ENCODE data around the gene KRTAP13-2. TPM values are rescaled to one million over a fixed set of nuclear protein-coding genes. Genes with fewer than 3 reads are reported as not detected.

The KRTAP13-2 gene, protein sequence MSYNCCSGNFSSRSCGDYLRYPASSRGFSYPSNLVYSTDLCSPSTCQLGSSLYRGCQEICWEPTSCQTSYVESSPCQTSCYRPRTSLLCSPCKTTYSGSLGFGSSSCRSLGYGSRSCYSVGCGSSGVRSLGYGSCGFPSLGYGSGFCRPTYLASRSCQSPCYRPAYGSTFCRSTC
- polyA plus RNA-seq (2013, experiment 1 of 2), result not detected
- not detected for polyA plus RNA-seq (2013, experiment 2 of 2)

DNA sequence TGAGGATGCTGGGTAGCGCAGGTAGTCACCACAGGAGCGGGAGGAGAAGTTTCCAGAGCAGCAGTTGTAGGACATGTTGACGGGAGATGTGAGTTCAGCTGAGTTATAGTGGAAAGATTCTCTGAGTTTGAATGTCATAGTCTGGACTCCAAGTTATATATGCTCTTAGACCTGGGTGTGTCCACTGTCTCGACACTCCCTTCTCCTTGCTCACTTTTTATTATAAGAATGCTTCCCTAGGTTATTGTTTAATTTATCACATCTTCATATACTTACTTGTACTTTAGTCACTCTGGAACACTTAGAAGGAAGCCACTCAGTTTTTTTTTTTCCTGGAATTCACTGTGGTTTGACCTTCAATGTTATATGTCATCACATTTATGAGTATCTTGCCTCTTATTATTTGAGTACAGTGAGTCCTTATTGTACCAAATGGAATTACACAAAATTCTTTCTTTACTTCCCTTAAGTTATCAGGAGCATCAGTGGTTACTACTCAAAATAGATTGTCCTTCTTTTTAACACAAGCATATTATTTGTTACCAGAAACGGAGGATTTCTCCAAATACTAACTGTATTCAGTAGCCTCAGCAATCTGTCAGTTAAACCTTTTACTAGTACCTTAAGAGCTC lies at the start of gene KRTAP13-2:
TSS of gene KRTAP13-2 (minus strand) at position 133 of the 632 bp plus-strand sequence. CDS start at position 75, 58 bp downstream.
- no peaks in the 10 kb centered on the region for H3K9me3 ChIP-seq (ENCODE audit: control insufficient read depth, low read length)
- H3K4me1 ChIP-seq (ENCODE audit: control insufficient read depth, insufficient read depth, low read length, poor library complexity, severe bottlenecking), result no peaks in the 10 kb centered on the region
- H3K27ac ChIP-seq (ENCODE audit: low read depth, low read length, severe bottlenecking), result no peak within 1 kb of the TSS
- H3K36me3 ChIP-seq (ENCODE audit: control insufficient read depth, insufficient read depth, low read length), result no peaks in the 10 kb centered on the region
- H3K4me3 ChIP-seq (ENCODE audit: extremely low read depth, insufficient read depth, low read length, poor library complexity, severe bottlenecking), result no peak within 1 kb of the TSS
- 93 to 100% methylated on average over 2 to 3 of the region's 5 CpGs for WGBS, 2 experiments (ENCODE audit: insufficient coverage in 2 of 2)

DNA sequence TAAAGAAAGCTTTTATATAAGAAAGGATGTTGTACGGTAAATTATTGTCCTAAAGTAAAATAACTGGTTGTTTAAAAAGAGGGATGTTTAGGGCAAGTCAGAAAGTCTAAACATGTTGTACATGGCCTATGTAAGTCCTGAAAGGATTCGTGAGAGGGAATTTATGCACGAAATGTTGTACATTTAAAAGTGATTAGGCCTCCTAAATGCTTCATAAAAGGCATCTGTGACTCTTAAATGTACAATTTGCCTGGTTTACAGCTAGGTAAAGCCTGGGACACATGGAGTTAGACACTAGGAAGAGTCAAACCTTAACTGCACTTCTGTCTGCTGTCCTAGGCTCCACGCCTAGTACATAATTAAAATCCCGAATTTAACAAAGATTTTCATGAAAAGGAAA lies 43.9 kb upstream of the KRTAP13-2 start:
- Histone ChIP-seq H3K36me3 (ENCODE audit: control insufficient read depth, insufficient read depth, low read length) (no peaks in the 10 kb centered on the region), H3K27ac (ENCODE audit: low read depth, low read length, severe bottlenecking) (no peak overlapping the region), H3K9me3 (ENCODE audit: control insufficient read depth, low read length) (no peaks in the 10 kb centered on the region), H3K4me3 (ENCODE audit: extremely low read depth, insufficient read depth, low read length, poor library complexity, severe bottlenecking) (no peak overlapping the region), H3K4me1 (ENCODE audit: control insufficient read depth, insufficient read depth, low read length, poor library complexity, severe bottlenecking) (no peaks in the 10 kb centered on the region)
- 85 to 100% methylated on average over 3 of the region's 5 CpGs for WGBS, 2 experiments (ENCODE audit: insufficient coverage in 2 of 2)

DNA sequence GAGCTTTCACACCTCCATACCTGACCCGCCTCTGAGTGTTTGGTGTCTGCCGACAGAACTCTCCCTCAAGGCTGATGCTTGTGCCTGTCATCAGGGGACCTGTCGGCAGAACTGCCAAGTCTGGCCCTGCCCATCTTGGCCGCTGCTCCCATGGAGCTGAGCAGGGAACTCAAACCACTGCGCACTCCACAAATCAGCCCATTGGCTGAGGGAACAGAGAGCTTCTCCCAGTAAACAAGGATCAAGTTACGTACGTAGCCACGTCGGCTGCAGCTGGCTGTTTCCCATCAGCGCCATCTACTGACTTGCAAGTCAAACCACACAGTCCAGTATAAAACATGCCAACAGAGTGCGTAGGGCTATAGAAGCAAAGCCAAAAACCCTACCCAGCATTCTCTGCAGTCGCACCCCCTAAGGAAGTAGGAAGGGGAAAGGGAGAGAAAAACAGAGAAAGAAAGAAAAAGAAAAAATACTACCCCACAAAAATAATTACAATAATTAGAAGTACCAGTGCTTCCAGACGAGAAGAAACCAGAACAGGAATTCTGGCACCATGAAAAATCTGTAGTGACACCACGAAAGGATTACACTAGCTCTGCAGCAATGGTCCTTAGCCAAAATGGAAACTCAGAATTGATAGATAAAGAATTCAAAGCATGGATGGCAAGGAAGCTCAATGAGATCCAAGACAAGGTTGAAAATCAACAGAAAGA lies 36.9 kb upstream of the KRTAP13-2 start:
- no peaks in the 10 kb centered on the region for H3K36me3 ChIP-seq (ENCODE audit: control insufficient read depth, insufficient read depth, low read length)
- H3K4me3 ChIP-seq (ENCODE audit: extremely low read depth, insufficient read depth, low read length, poor library complexity, severe bottlenecking), result no peak overlapping the region
- no peaks in the 10 kb centered on the region for H3K4me1 ChIP-seq (ENCODE audit: control insufficient read depth, insufficient read depth, low read length, poor library complexity, severe bottlenecking)
- H3K27ac ChIP-seq (ENCODE audit: low read depth, low read length, severe bottlenecking), result no peak overlapping the region
- 23 to 26% methylated on average over 11 of the region's 14 CpGs for WGBS, 2 experiments (ENCODE audit: insufficient coverage in 2 of 2)
- peaks cover 4% of the 10 kb centered on the region for H3K9me3 ChIP-seq (ENCODE audit: control insufficient read depth, low read length)

DNA sequence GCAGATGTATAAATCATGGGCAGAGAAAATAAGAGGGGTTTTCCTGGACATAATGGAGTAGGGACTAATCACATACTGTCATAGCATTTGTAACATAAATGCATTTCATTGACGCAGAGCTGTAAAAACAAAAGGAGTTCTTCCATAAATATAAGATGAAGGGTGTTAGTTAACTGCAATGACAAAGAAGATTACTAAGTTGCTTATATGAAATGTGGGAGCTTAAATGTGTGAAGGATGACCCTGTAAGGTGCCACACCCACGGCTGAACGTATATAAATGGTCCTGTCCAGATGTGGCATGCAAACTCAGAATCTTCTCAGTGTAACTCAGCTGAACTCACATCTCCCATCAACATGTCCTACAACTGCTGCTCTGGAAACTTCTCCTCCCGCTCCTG lies 23.7 kb upstream of the KRTAP13-2 start, which contains the start of gene KRTAP13-1:
TSS of gene KRTAP13-1 (plus strand) at position 301 of the 400 bp plus-strand sequence. CDS start at position 357, 56 bp downstream.
- Histone ChIP-seq H3K36me3 (ENCODE audit: control insufficient read depth, insufficient read depth, low read length) (no peaks in the 10 kb centered on the region), H3K4me1 (ENCODE audit: control insufficient read depth, insufficient read depth, low read length, poor library complexity, severe bottlenecking) (no peaks in the 10 kb centered on the region), H3K4me3 (ENCODE audit: extremely low read depth, insufficient read depth, low read length, poor library complexity, severe bottlenecking) (no peak within 1 kb of the TSS), H3K27ac (ENCODE audit: low read depth, low read length, severe bottlenecking) (no peak within 1 kb of the TSS), H3K9me3 (ENCODE audit: control insufficient read depth, low read length) (peaks cover 2% of the 10 kb centered on the region)
- 79 to 92% methylated on average over 3 of the region's 4 CpGs for WGBS, 2 experiments (ENCODE audit: insufficient coverage in 2 of 2)

DNA sequence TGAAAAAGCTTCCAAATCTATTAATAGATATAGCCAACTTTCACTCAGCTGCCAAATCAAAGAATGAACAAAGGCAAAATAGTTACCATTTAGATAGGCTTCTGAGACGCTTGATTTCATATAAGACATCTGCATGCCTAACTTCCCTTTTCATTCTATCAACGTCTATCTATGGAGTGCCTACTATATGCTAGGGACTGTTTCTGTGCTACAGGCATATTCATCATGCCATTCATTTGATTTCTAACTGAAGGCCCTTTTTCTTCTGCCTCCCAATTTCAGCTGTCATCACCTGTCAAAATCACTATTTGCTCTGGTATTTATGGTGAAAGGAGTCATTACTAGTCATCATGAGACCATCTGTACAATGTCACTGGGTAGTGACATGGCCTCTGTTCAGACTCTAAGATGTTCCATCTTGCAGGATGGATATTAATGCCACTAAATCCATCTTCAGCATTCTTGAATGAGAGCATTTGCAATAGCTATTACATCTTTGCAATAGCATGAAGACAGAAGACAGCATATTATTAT lies 19.5 kb upstream of the KRTAP13-2 start:
- WGBS, 2 experiments (ENCODE audit: insufficient coverage in 2 of 2), result 67 to 88% methylated on average over 1 to 2 of the region's 2 CpGs
- H3K36me3 ChIP-seq (ENCODE audit: control insufficient read depth, insufficient read depth, low read length), result no peaks in the 10 kb centered on the region
- H3K27ac ChIP-seq (ENCODE audit: low read depth, low read length, severe bottlenecking), result no peak overlapping the region
- peaks cover 7% of the 10 kb centered on the region for H3K9me3 ChIP-seq (ENCODE audit: control insufficient read depth, low read length)
- H3K4me1 ChIP-seq (ENCODE audit: control insufficient read depth, insufficient read depth, low read length, poor library complexity, severe bottlenecking), result no peaks in the 10 kb centered on the region
- no peak overlapping the region for H3K4me3 ChIP-seq (ENCODE audit: extremely low read depth, insufficient read depth, low read length, poor library complexity, severe bottlenecking)

DNA sequence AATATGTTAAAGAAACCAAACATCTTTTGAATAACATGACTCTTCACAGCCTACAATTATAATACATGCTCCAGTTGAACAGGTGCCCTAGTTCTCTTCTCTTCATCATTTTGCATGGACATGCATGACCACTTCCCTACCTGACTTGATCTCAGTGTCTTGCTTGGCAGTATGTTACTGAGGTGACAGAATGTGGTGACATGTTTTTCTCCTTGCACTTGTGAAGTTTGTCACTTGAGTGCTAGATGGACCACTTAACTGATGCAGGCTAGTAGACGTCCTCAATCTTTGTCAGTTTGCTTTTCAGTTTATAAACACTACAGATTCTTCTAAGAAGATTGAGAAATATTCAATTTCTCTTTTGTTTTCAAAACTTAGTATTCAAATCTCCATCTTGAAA lies 10.1 kb upstream of the KRTAP13-2 start:
- Histone ChIP-seq H3K27ac (ENCODE audit: low read depth, low read length, severe bottlenecking) (no peak overlapping the region), H3K4me1 (ENCODE audit: control insufficient read depth, insufficient read depth, low read length, poor library complexity, severe bottlenecking) (no peaks in the 10 kb centered on the region), H3K9me3 (ENCODE audit: control insufficient read depth, low read length) (no peaks in the 10 kb centered on the region), H3K36me3 (ENCODE audit: control insufficient read depth, insufficient read depth, low read length) (no peaks in the 10 kb centered on the region), H3K4me3 (ENCODE audit: extremely low read depth, insufficient read depth, low read length, poor library complexity, severe bottlenecking) (no peak overlapping the region)
- WGBS, 2 experiments (ENCODE audit: insufficient coverage in 2 of 2), result no CpG with 5 or more reads among the region's 1 CpG

DNA sequence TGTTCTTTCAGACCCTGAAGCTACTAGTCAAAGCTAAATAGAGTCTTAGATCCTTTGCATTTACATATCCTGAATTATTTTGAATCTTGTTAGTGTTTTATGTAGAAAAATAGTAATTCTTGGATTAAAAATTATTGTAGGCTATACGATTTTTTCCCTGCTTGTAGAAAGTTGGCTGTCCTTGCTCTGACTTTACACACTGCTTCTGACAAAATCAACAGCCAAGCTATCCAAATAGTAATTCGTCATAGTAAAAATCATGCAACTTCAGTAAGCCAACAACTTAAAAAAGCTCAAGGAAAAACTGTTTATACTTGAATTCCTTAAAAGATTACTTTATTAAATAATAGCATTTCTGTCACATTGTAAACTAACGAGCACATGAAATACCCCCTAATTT lies 16.2 kb downstream of the KRTAP13-2 start:
- Histone ChIP-seq H3K27ac (ENCODE audit: low read depth, low read length, severe bottlenecking) (no peak overlapping the region), H3K4me3 (ENCODE audit: extremely low read depth, insufficient read depth, low read length, poor library complexity, severe bottlenecking) (no peak overlapping the region), H3K9me3 (ENCODE audit: control insufficient read depth, low read length) (no peaks in the 10 kb centered on the region), H3K4me1 (ENCODE audit: control insufficient read depth, insufficient read depth, low read length, poor library complexity, severe bottlenecking) (no peaks in the 10 kb centered on the region), H3K36me3 (ENCODE audit: control insufficient read depth, insufficient read depth, low read length) (no peaks in the 10 kb centered on the region)
- WGBS, 2 experiments (ENCODE audit: insufficient coverage in 2 of 2), result no CpG with 5 or more reads among the region's 3 CpGs

DNA sequence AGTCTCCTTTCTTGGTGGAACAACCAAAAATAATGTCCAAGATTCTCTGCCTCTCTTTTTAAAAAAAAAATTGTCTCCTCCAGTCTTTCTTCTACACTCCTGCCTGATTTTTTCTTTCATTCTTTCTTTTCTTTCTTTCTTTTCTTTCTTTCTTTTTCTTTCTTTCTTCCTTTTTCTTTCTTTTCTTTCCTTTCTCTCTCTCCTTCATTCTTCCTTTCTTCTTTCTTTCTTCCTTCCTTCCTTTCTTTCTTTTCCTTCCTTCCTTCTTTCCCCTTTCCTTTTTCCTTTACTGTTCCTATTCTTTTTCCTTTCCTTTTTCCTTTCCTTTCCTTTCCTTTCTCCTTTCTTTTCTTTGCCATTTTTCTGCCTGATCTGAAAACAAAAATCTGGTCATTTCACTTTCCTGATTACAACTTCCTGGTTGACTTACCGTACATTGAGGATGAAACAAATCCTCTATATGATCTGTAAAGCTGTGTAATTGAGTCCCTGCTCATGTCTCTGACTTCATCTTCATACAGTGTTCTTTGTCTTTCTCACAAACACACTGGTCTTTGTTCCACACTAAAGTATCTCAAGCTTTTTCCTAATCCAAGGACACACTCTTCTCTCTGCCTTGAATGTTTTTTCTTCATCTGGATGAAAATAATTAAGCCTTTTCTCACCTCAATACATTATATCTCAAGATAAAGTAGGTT lies 17.6 kb downstream of the KRTAP13-2 start:
- Histone ChIP-seq H3K27ac (ENCODE audit: low read depth, low read length, severe bottlenecking) (no peak overlapping the region), H3K4me1 (ENCODE audit: control insufficient read depth, insufficient read depth, low read length, poor library complexity, severe bottlenecking) (no peaks in the 10 kb centered on the region), H3K9me3 (ENCODE audit: control insufficient read depth, low read length) (no peaks in the 10 kb centered on the region), H3K36me3 (ENCODE audit: control insufficient read depth, insufficient read depth, low read length) (no peaks in the 10 kb centered on the region), H3K4me3 (ENCODE audit: extremely low read depth, insufficient read depth, low read length, poor library complexity, severe bottlenecking) (no peak overlapping the region)
- no CpG with 5 or more reads among the region's 1 CpG for WGBS, 2 experiments (ENCODE audit: insufficient coverage in 2 of 2)

DNA sequence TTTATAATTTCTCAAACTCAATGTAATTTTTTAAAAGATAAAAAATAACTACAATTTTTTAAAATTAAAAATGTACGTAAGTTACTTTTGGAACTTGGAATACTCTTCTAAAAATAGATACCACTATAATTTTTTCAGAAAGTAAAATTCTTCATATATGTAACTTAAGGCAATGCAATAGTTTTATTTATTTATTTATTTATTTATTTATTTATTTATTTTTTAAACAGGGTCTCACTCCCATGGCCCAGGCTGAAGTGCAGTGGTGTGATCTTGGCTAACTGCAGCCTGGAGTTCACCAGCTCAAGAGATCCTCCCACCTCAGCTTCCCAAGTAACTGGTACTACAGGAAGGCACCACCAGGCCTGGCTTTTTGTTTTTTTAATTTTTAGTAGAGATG lies 20.5 kb downstream of the KRTAP13-2 start:
- no CpG with 5 or more reads among the region's 1 CpG for WGBS, 2 experiments (ENCODE audit: insufficient coverage in 2 of 2)
- H3K9me3 ChIP-seq (ENCODE audit: control insufficient read depth, low read length), result no peaks in the 10 kb centered on the region
- no peak overlapping the region for H3K27ac ChIP-seq (ENCODE audit: low read depth, low read length, severe bottlenecking)
- no peaks in the 10 kb centered on the region for H3K36me3 ChIP-seq (ENCODE audit: control insufficient read depth, insufficient read depth, low read length)
- no peak overlapping the region for H3K4me3 ChIP-seq (ENCODE audit: extremely low read depth, insufficient read depth, low read length, poor library complexity, severe bottlenecking)
- H3K4me1 ChIP-seq (ENCODE audit: control insufficient read depth, insufficient read depth, low read length, poor library complexity, severe bottlenecking), result no peaks in the 10 kb centered on the region

DNA sequence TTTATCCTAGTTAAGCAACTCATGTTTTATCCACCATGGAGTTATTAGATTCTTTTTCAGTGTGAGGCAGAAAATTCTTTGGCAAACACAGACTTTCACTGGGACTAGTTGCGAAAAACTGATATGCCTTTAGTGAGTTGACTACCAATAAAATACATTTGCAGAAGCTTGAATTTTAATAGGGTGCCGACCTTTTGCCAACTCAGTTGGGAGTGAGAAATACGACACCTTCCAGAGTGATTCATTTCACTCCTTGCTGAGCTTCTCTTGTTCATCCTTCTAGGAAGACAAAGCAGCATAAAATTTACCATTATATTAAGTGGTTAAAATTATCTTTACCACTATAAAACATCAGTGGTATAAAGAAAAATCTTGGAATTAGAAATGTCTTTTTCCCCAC lies 22.5 kb downstream of the KRTAP13-2 start:
- Histone ChIP-seq H3K4me1 (ENCODE audit: control insufficient read depth, insufficient read depth, low read length, poor library complexity, severe bottlenecking) (no peaks in the 10 kb centered on the region), H3K4me3 (ENCODE audit: extremely low read depth, insufficient read depth, low read length, poor library complexity, severe bottlenecking) (no peak overlapping the region), H3K36me3 (ENCODE audit: control insufficient read depth, insufficient read depth, low read length) (no peaks in the 10 kb centered on the region), H3K9me3 (ENCODE audit: control insufficient read depth, low read length) (no peaks in the 10 kb centered on the region), H3K27ac (ENCODE audit: low read depth, low read length, severe bottlenecking) (no peak overlapping the region)
- 100% methylated on average over 1 of the region's 3 CpGs; no CpG with 5 or more reads in 1 of the 2 experiments for WGBS, 2 experiments (ENCODE audit: insufficient coverage in 2 of 2)
